IMR-90 (cell line): Measurements from ENCODE around the gene MPZL3. TPM values are rescaled to one million over a fixed set of nuclear protein-coding genes. Genes with fewer than 3 reads are reported as not detected.

Experiments used
- ATAC-seq: fragments of 200-7000 bp; cut with Tn5 transposase; 2 replicates; pipeline ENCODE4 v1.9.1; 2020; ENCODE audit warnings: low read depth, mild to moderate bottlenecking, moderate library complexity
- BruUV-seq: library from RNA; stranded (reverse); fragments of 400-500 nt; replicated peaks from 2 replicates; lab custom pipeline; 2021; lab: Mats Ljungman, UMichigan
- CTCF ChIA-PET: fragments of 300-600 bp; formaldehyde crosslinking; extraction: SDS; loops from one replicate; lab custom pipeline; 2021; ENCODE audit warnings: antibody characterized with exemption; lab: Yijun Ruan, JAX
- POLR2A ChIA-PET: fragments of 300-600 bp; sonication (Branson Sonifier 250); formaldehyde crosslinking; loops from one replicate; lab custom pipeline; 2022; ENCODE audit warnings: antibody characterized with exemption; ENCODE audit not compliant: unreplicated experiment; lab: Charles Lee
- DNase-seq: peaks from one replicate; pipeline ENCODE4 v3.0.0; 2013
- H2AFZ ChIP-seq: replicated peaks from 2 replicates; pipeline ENCODE3; 2013; ENCODE audit warnings: low read length, mild to moderate bottlenecking; ENCODE audit not compliant: poor library complexity
- H2AK5ac ChIP-seq: 2 replicates; pipeline ENCODE4 v1.6.1; 2013; ENCODE audit warnings: low read depth, low read length, inconsistent platforms
- H2AK9ac ChIP-seq: replicated peaks from 2 replicates; pipeline ENCODE3; 2013; ENCODE audit warnings: mild to moderate bottlenecking, low read depth, low read length, moderate library complexity; ENCODE audit not compliant: poor library complexity
- H2BK120ac ChIP-seq: 2 replicates; pipeline ENCODE4 v1.6.1; 2013; ENCODE audit warnings: low read depth, low read length, inconsistent platforms
- H2BK15ac ChIP-seq: 3 replicates; pipeline ENCODE4 v1.6.1; 2013; ENCODE audit warnings: low read depth, low read length, inconsistent platforms
- H2BK20ac ChIP-seq: 2 replicates; pipeline ENCODE4 v1.6.1; 2013; ENCODE audit warnings: low read depth, mild to moderate bottlenecking, inconsistent platforms, low read length, moderate library complexity
- H2BK5ac ChIP-seq: 2 replicates; pipeline ENCODE4 v1.6.1; 2013; ENCODE audit warnings: mild to moderate bottlenecking, low read depth, low read length, inconsistent platforms; ENCODE audit not compliant: poor library complexity, severe bottlenecking
- H3K14ac ChIP-seq: replicated peaks from 2 replicates; pipeline ENCODE4 v1.6.1; 2013; ENCODE audit warnings: low read depth, low read length, inconsistent platforms
- H3K18ac ChIP-seq: 2 replicates; pipeline ENCODE4 v1.6.1; 2013; ENCODE audit warnings: low read depth, low read length, control low read depth
- H3K23ac ChIP-seq: 2 replicates; pipeline ENCODE4 v1.6.1; 2013; ENCODE audit warnings: low read depth, low read length, inconsistent platforms
- H3K27ac ChIP-seq: 2 replicates; pipeline ENCODE4 v1.5.1; 2013; ENCODE audit warnings: mild to moderate bottlenecking, control low read depth, low read length; ENCODE audit not compliant: insufficient read depth
- H3K27me3 ChIP-seq: 2 replicates; pipeline ENCODE4 v1.6.1; 2013; ENCODE audit warnings: low read length; ENCODE audit not compliant: control insufficient read depth, insufficient read depth
- H3K36me3 ChIP-seq: 2 replicates; pipeline ENCODE4 v1.6.1; 2013; ENCODE audit warnings: low read length, mixed read lengths; ENCODE audit not compliant: control insufficient read depth, insufficient read depth
- H3K4ac ChIP-seq: 2 replicates; pipeline ENCODE4 v1.6.1; 2013; ENCODE audit warnings: low read depth, low read length, inconsistent platforms
- H3K4me1 ChIP-seq: 2 replicates; pipeline ENCODE4 v1.6.1; 2013; ENCODE audit warnings: low read length, mixed read lengths; ENCODE audit not compliant: control insufficient read depth, insufficient read depth
- H3K4me2 ChIP-seq: 2 replicates; pipeline ENCODE4 v1.6.1; 2013; ENCODE audit warnings: low read depth, mild to moderate bottlenecking, control low read depth, low read length, moderate library complexity
- H3K4me3 ChIP-seq: 2 replicates; pipeline ENCODE4 v1.5.1; 2013; ENCODE audit warnings: low read depth, mild to moderate bottlenecking, control low read depth, low read length, moderate library complexity; ENCODE audit not compliant: insufficient read depth
- H3K56ac ChIP-seq: 2 replicates; pipeline ENCODE4 v1.6.1; 2013; ENCODE audit warnings: low read length, inconsistent platforms; ENCODE audit not compliant: insufficient read depth; ENCODE audit errors: extremely low read depth
- H3K79me1 ChIP-seq, 2 experiments: 2 replicates each; pipeline ENCODE4 v1.6.1; 2013; ENCODE audit warnings: low read length in 2 of 2, inconsistent platforms in 1 of 2, low read depth in 1 of 2
- H3K9ac ChIP-seq: 2 replicates; pipeline ENCODE4 v1.6.1; 2013; ENCODE audit warnings: low read depth, low read length, control low read depth
- H3K9me1 ChIP-seq: 2 replicates; pipeline ENCODE4 v1.6.1; 2013; ENCODE audit warnings: low read length, inconsistent platforms; ENCODE audit not compliant: insufficient read depth
- H3K9me3 ChIP-seq: 2 replicates; pipeline ENCODE4 v1.6.1; 2013; ENCODE audit warnings: low read length; ENCODE audit not compliant: control insufficient read depth, insufficient read depth
- H4K20me1 ChIP-seq: 2 replicates; pipeline ENCODE4 v1.6.1; 2013; ENCODE audit warnings: low read length, inconsistent platforms; ENCODE audit not compliant: insufficient read depth
- H4K5ac ChIP-seq: 2 replicates; pipeline ENCODE4 v1.6.1; 2013; ENCODE audit warnings: mild to moderate bottlenecking, low read depth, low read length, control low read depth
- H4K8ac ChIP-seq, 2 experiments: 2 replicates each; pipeline ENCODE4 v1.6.1; 2013; ENCODE audit warnings: low read depth in 2 of 2, low read length in 2 of 2, control low read depth in 1 of 2, inconsistent platforms in 1 of 2
- H4K91ac ChIP-seq: 2 replicates; pipeline ENCODE4 v1.6.1; 2013; ENCODE audit warnings: low read depth, low read length, inconsistent platforms; ENCODE audit not compliant: insufficient read depth
- CEBPB ChIP-seq: IDR thresholded peaks from 2 replicates; pipeline ENCODE4 v1.6.1; 2012; ENCODE audit warnings: low read depth, low read length, improper control_type of control experiment
- CTCF ChIP-seq: conservative IDR thresholded peaks from 2 replicates; pipeline ENCODE4 v1.5.1; 2012; ENCODE audit warnings: mild to moderate bottlenecking, low read depth, low read length, improper control_type of control experiment
- MAFK ChIP-seq: IDR thresholded peaks from 2 replicates; pipeline ENCODE4 v1.6.1; 2012; ENCODE audit warnings: low read depth, low read length, improper control_type of control experiment
- SMC3 ChIP-seq: fragments of 150-350 bp; IDR thresholded peaks from 2 replicates; pipeline ENCODE4 v1.6.1; 2016; ENCODE audit warnings: low read depth, mild to moderate bottlenecking, antibody characterized with exemption, low read length, moderate library complexity
- WGBS, 2 experiments: methylation state at CpG; one replicate each; pipeline versions ENCODE4 v1.1.5 to v1.1.7; 2013; ENCODE audit warnings: missing lambda C conversion rate in 2 of 2; ENCODE audit not compliant: insufficient read length in 1 of 2; ENCODE audit errors: extremely low coverage in 2 of 2; 5-methylcytosine and 5-hydroxymethylcytosine counted together
- dilution Hi-C: fragments of 300-500 bp; cut with HindIII; formaldehyde crosslinking; loops from one replicate; pipeline ENCODE4 v1.14.3; 2018; ENCODE audit warnings: low sequenced_read_pairs; ENCODE audit not compliant: unreplicated experiment
- in situ Hi-C: fragments of 300-500 bp; cut with MboI; formaldehyde crosslinking; loops from 3 replicates; pipeline ENCODE4 v1.14.3; 2019; ENCODE audit warnings: low sequenced_read_pairs, inconsistent platforms, mixed read lengths
- intact Hi-C: fragments of 100-400 bp; cut with micrococcal nuclease; formaldehyde crosslinking; loops from 2 replicates; pipeline ENCODE4 v1.10.0; 2022
- polyA plus RNA-seq, 3 experiments: library from polyadenylated mRNA; depleted of rRNA; stranded (reverse); fragments of >200 nt; gene quantifications; 2 replicates each; pipeline ENCODE4 v1.2.3, GENCODE V29; 2012; ENCODE audit warnings: low replicate concordance in 1 of 3
- total RNA-seq: library from RNA; depleted of rRNA; stranded (reverse); fragments of >200 nt; gene quantifications from 2 replicates; pipeline ENCODE4 v1.2.3, GENCODE V29; 2012

The MPZL3 gene
- total and polyA plus RNA-seq, 2 of the 4 experiments (the other 2 are of a cell fraction), result 0.15 to 0.36 TPM

GRCh38 chr11:118301600-118302195 is 49.5 kb upstream of the MPZL3 start:
- Histone ChIP-seq H3K9ac (no peak overlapping the region), H2AFZ (no peak overlapping the region), H4K20me1 (no peaks in the 10 kb centered on the region), H3K27me3 (peaks cover 12% of the 10 kb centered on the region), H2BK20ac (no peak overlapping the region), H3K23ac (no peak overlapping the region), H2BK5ac (no peak overlapping the region), H3K18ac (no peak overlapping the region), H3K9me1 (no peaks in the 10 kb centered on the region), H3K9me3 (no peaks in the 10 kb centered on the region), H2AK5ac (no peak overlapping the region), H3K4me2 (no peak overlapping the region), H3K56ac (no peak overlapping the region), H3K79me1 (no peaks in the 10 kb centered on the region), H4K5ac (no peak overlapping the region), H2BK15ac (no peak overlapping the region), H3K4me3 (no peak overlapping the region), H3K4ac (no peak overlapping the region), H2AK9ac (no peak overlapping the region), H3K14ac (no peak overlapping the region), H3K4me1 (no peaks in the 10 kb centered on the region), H3K36me3 (no peaks in the 10 kb centered on the region), H2BK120ac (no peak overlapping the region), H3K27ac (no peak overlapping the region), H4K91ac (no peak overlapping the region), H4K8ac (no peak overlapping the region)
- CTCF ChIA-PET, result no interaction called here
- POLR2A ChIA-PET, result no interaction called here
- in situ Hi-C loops, result no loop called here
- intact Hi-C loops, result no loop called here
- BruUV-seq, result no TSS peak
- no peak for DNase-seq
- 45% methylated on average over 5 of the region's 8 CpGs; no CpG with 5 or more reads in 1 of the 2 experiments for WGBS, 2 experiments
- dilution Hi-C loops, result no loop called here
- TF ChIP-seq CEBPB, result no peak
- no peak for TF ChIP-seq CTCF
- no peak for TF ChIP-seq SMC3
- no peak for TF ChIP-seq MAFK
- ATAC-seq, result no peak
